ENCODE data around the gene NR6A1.

NR6A1 gene

GRCh38 chr9:124665391-124666058, 105.6 kb downstream of the NR6A1 start:
- TF ChIP-seq SNAI2 (CRISPR knock-in tag; IDR thresholded peaks at IDR 0.05) (no peak), ARNTL (CRISPR knock-in tag; IDR thresholded peaks at IDR 0.05; ENCODE audit: borderline replicate concordance, low read depth) (no peak), ISL1 (CRISPR knock-in tag; IDR thresholded peaks at IDR 0.05) (peak; percentile 84)
- ATAC-seq: peak; percentile 59

GRCh38 chr9:124664143-124664542, 107.0 kb downstream of the NR6A1 start:
- ATAC-seq: no peak
- TF ChIP-seq PPARA (CRISPR knock-in tag; IDR thresholded peaks at IDR 0.05; ENCODE audit: borderline replicate concordance) (no peak), ZNF8 (CRISPR knock-in tag; IDR thresholded peaks at IDR 0.05) (no peak), TSHZ2 (CRISPR knock-in tag; IDR thresholded peaks at IDR 0.05) (no peak), TOX (CRISPR knock-in tag; IDR thresholded peaks at IDR 0.05; ENCODE audit: borderline replicate concordance) (no peak), GLIS3 (CRISPR knock-in tag; IDR thresholded peaks at IDR 0.05) (no peak), CREB5 (CRISPR knock-in tag; IDR thresholded peaks at IDR 0.05; ENCODE audit: low read depth) (no peak), ZC3H10 (CRISPR knock-in tag; IDR thresholded peaks at IDR 0.05) (no peak), ISL1 (CRISPR knock-in tag; IDR thresholded peaks at IDR 0.05) (no peak), SNAI2 (CRISPR knock-in tag; IDR thresholded peaks at IDR 0.05) (no peak), ZNF565 (CRISPR knock-in tag; conservative IDR thresholded peaks at IDR 0.05; ENCODE audit: low read depth) (no peak), POU6F1 (CRISPR knock-in tag; IDR thresholded peaks at IDR 0.05; ENCODE audit: borderline replicate concordance, low read depth) (no peak), CSRNP3 (CRISPR knock-in tag; IDR thresholded peaks at IDR 0.05) (no peak), OSR1 (CRISPR knock-in tag; IDR thresholded peaks at IDR 0.05) (no peak), BACH2 (CRISPR knock-in tag; IDR thresholded peaks at IDR 0.05; ENCODE audit: borderline replicate concordance) (no peak), ZNF70 (CRISPR knock-in tag; IDR thresholded peaks at IDR 0.05) (no peak), TCF4 (CRISPR knock-in tag; IDR thresholded peaks at IDR 0.05; ENCODE audit: borderline replicate concordance) (no peak), ESRRG (CRISPR knock-in tag; IDR thresholded peaks at IDR 0.05) (no peak), CSDC2 (CRISPR knock-in tag; IDR thresholded peaks at IDR 0.05) (no peak)

GRCh38 chr9:124663046-124663961, 107.8 kb downstream of the NR6A1 start:
- TF ChIP-seq SNAI2 (CRISPR knock-in tag; IDR thresholded peaks at IDR 0.05) (no peak), CREB5 (CRISPR knock-in tag; IDR thresholded peaks at IDR 0.05; ENCODE audit: low read depth) (no peak), GLIS3 (CRISPR knock-in tag; IDR thresholded peaks at IDR 0.05) (no peak), PPARA (CRISPR knock-in tag; IDR thresholded peaks at IDR 0.05; ENCODE audit: borderline replicate concordance) (no peak), ZFP3 (CRISPR knock-in tag; IDR thresholded peaks at IDR 0.05) (no peak), CSRNP3 (CRISPR knock-in tag; IDR thresholded peaks at IDR 0.05) (no peak)
- no peak for ATAC-seq

Data from SK-N-SH treated with all-trans-retinoic acid at 6 μM for 48 hours (cell line).